RWPE1 (cell line): ENCODE data around the gene TEN1.

Experiments
- CTCF ChIA-PET: fragments of 350-600 bp; sonication (Branson Sonifier 250); formaldehyde crosslinking; extraction: SDS; loops from one replicate; lab custom pipeline; 2021; lab: Yijun Ruan, JAX
- POLR2A ChIA-PET: fragments of 400-600 bp; formaldehyde crosslinking; extraction: SDS; loops from one replicate; lab custom pipeline; 2020; ENCODE audit warnings: antibody characterized with exemption; ENCODE audit not compliant: low non-redundant PET; lab: Yijun Ruan, JAX
- DNase-seq: peaks from one replicate; pipeline ENCODE4 v3.0.0; 2012; ENCODE audit warnings: low spot score
- H3K27ac ChIP-seq: fragments of 450-650 bp; 2 replicates; pipeline ENCODE4 v1.5.1; 2017
- CTCF ChIP-seq: fragments of 450-650 bp; conservative IDR thresholded peaks from 2 replicates; pipeline ENCODE4 v1.5.1; 2017; ENCODE audit warnings: low read depth, mild to moderate bottlenecking

The TEN1 gene

GRCh38 chr17:75983501-75984181 is 4.6 kb downstream of the TEN1 start:
- ChIA-PET POLR2A (no interaction called here), CTCF (interaction anchor here (0.6 kb wide), 1 partner anchor 78 kb away, joined by 3 read pairs; no protein-coding TSS in a partner anchor)
- H3K27ac ChIP-seq: peak overlapping the region; percentile 39
- no peak for TF ChIP-seq CTCF
- DNase-seq: no peak

GRCh38 chr17:75985986-75986385 is 6.9 kb downstream of the TEN1 start:
- POLR2A ChIA-PET: no interaction called here

GRCh38 chr17:75987041-75987440 is 8.0 kb downstream of the TEN1 start:
- ChIA-PET CTCF (no interaction called here), POLR2A (no interaction called here)
- H3K27ac ChIP-seq: peak overlapping the region; percentile 31
- DNase-seq: no peak
- no peak for TF ChIP-seq CTCF

More at GRCh38 chr17:75985986-75986385, 6.9 kb downstream of the TEN1 start:
- CTCF ChIA-PET: no interaction called here
- TF ChIP-seq CTCF: no peak
- no peak for DNase-seq
- H3K27ac ChIP-seq: no peak overlapping the region

- POLR2A ChIA-PET: interaction anchor here (0.7 kb wide), 1 partner anchor 10 kb away, joined by 12 read pairs; no protein-coding TSS in a partner anchor
Measured at GRCh38 chr17:75991396-75991795, 12.4 kb downstream of the TEN1 start.

GRCh38 chr17:75994802-75995370 is 15.8 kb downstream of the TEN1 start:
- CTCF ChIA-PET: no interaction called here
- DNase-seq: no peak
- no peak for TF ChIP-seq CTCF
- H3K27ac ChIP-seq: peak overlapping the region; percentile 78; the same call in 1 of the 2 replicates
- POLR2A ChIA-PET: no interaction called here

More at GRCh38 chr17:75991396-75991795, 12.4 kb downstream of the TEN1 start:
- no peak overlapping the region for H3K27ac ChIP-seq
- CTCF ChIA-PET: interaction anchor here (0.6 to 0.7 kb wide), 2 partner anchors 48 to 97 kb away, joined by 3 read pairs; no protein-coding TSS in a partner anchor
- DNase-seq: no peak
- TF ChIP-seq CTCF: no peak

- TF ChIP-seq CTCF: no peak
- H3K27ac ChIP-seq: peak overlapping the region; percentile 78
- POLR2A ChIA-PET: no interaction called here
- CTCF ChIA-PET: no interaction called here
- DNase-seq: no peak
Measured at GRCh38 chr17:75995385-75995925, 16.4 kb downstream of the TEN1 start.
